ENCODE data around the gene PSMB11.

The PSMB11 gene

GRCh38 chr14:23044840-23045239 is 2.8 kb downstream of the PSMB11 start:
- TF ChIP-seq CTCF (IDR thresholded peaks at IDR 0.05; ENCODE audit: borderline replicate concordance, insufficient read depth, low read depth, low read length): no peak
- no peak overlapping the region for H3K4me3 ChIP-seq (ENCODE audit: low read depth, low read length)

- no peak for TF ChIP-seq CTCF (IDR thresholded peaks at IDR 0.05; ENCODE audit: borderline replicate concordance, insufficient read depth, low read depth, low read length)
- no peak overlapping the region for H3K4me3 ChIP-seq (ENCODE audit: low read depth, low read length)
These were observed 3.7 kb downstream of the PSMB11 start for GRCh38 chr14:23045419-23046357.

- H3K4me3 ChIP-seq (ENCODE audit: low read depth, low read length): no peak overlapping the region
- no peak for TF ChIP-seq CTCF (IDR thresholded peaks at IDR 0.05; ENCODE audit: borderline replicate concordance, insufficient read depth, low read depth, low read length)
These were observed 5.1 kb downstream of the PSMB11 start for GRCh38 chr14:23047034-23047634.

- H3K4me3 ChIP-seq (ENCODE audit: low read depth, low read length): no peak overlapping the region
- TF ChIP-seq CTCF (IDR thresholded peaks at IDR 0.05; ENCODE audit: borderline replicate concordance, insufficient read depth, low read depth, low read length): no peak
These were observed 6.0 kb downstream of the PSMB11 start for GRCh38 chr14:23047751-23048693.

GRCh38 chr14:23049011-23049410 is 7.0 kb downstream of the PSMB11 start:
- H3K4me3 ChIP-seq (ENCODE audit: low read depth, low read length): no peak overlapping the region
- TF ChIP-seq CTCF (IDR thresholded peaks at IDR 0.05; ENCODE audit: borderline replicate concordance, insufficient read depth, low read depth, low read length): no peak

GRCh38 chr14:23051141-23052057 is 9.4 kb downstream of the PSMB11 start:
- no peak for TF ChIP-seq CTCF (IDR thresholded peaks at IDR 0.05; ENCODE audit: borderline replicate concordance, insufficient read depth, low read depth, low read length)
- no peak overlapping the region for H3K4me3 ChIP-seq (ENCODE audit: low read depth, low read length)

All from GM12875 (cell line).